HG03575 (cell line): Measurements from ENCODE around the gene MAOA.
"Not testable (repeated sequence)": the region's sequence is repeated elsewhere in the genome, so short reads cannot be mapped to it uniquely, and the experiment has no call there.

Experiments
- ATAC-seq: cut with Tn5 transposase; IDR thresholded peaks from one replicate; pipeline ENCODE4 v1.9.1; 2021; ENCODE audit not compliant: unreplicated experiment, insufficient number of reproducible peaks, low FRiP score; ENCODE audit errors: extremely low read depth

Gene MAOA

GRCh38 chrX:43706786-43707370 lies 50.8 kb downstream of the MAOA start:
- ATAC-seq, result no peak

- no peak for ATAC-seq
Observed at GRCh38 chrX:43707812-43708548, 51.9 kb downstream of the MAOA start.

- ATAC-seq, result no peak
Observed at GRCh38 chrX:43716144-43716543, 60.0 kb downstream of the MAOA start.

GRCh38 chrX:43716696-43717095 lies 60.6 kb downstream of the MAOA start:
- no peak for ATAC-seq

GRCh38 chrX:43717161-43717560 lies 61.1 kb downstream of the MAOA start:
- ATAC-seq, result no peak

- ATAC-seq, result no peak
Observed at GRCh38 chrX:43718081-43718480, 62.0 kb downstream of the MAOA start.

- no peak for ATAC-seq
Observed at GRCh38 chrX:43718546-43718945, 62.4 kb downstream of the MAOA start.

- no peak for ATAC-seq
Observed at GRCh38 chrX:43718956-43719355, 62.9 kb downstream of the MAOA start.

GRCh38 chrX:43720082-43720481 lies 64.0 kb downstream of the MAOA start:
- no peak for ATAC-seq

GRCh38 chrX:43720961-43721360 lies 64.9 kb downstream of the MAOA start:
- ATAC-seq, result no peak

- not testable (repeated sequence) for ATAC-seq
Observed at GRCh38 chrX:43725227-43725626, 69.1 kb downstream of the MAOA start.

- not testable (repeated sequence) for ATAC-seq
Observed at GRCh38 chrX:43727254-43727653, 71.2 kb downstream of the MAOA start.

GRCh38 chrX:43728002-43728401 lies 71.9 kb downstream of the MAOA start:
- ATAC-seq, result no peak

- no peak for ATAC-seq
Observed at GRCh38 chrX:43728966-43729365, 72.9 kb downstream of the MAOA start.

- no peak for ATAC-seq
Observed at GRCh38 chrX:43731086-43731485, 75.0 kb downstream of the MAOA start.

GRCh38 chrX:43733699-43734098 lies 77.6 kb downstream of the MAOA start:
- ATAC-seq, result no peak

GRCh38 chrX:43734444-43734843 lies 78.3 kb downstream of the MAOA start:
- no peak for ATAC-seq

GRCh38 chrX:43735534-43735933 lies 79.4 kb downstream of the MAOA start:
- ATAC-seq, result no peak

- ATAC-seq, result no peak
Observed at GRCh38 chrX:43735957-43736356, 79.9 kb downstream of the MAOA start.

- ATAC-seq, result no peak
Observed at GRCh38 chrX:43741843-43742573, 85.9 kb downstream of the MAOA start.
